HepG2 (cell line): ENCODE data around the gene PEMT. TPM values are rescaled to one million over a fixed set of nuclear protein-coding genes. Genes with fewer than 3 reads are reported as not detected.

Source experiments
- AGO2 ChIP-seq: fragments of 200-400 bp; formaldehyde crosslinking; optimal IDR thresholded peaks from 2 replicates; pipeline ENCODE3; 2017; ENCODE audit warnings: mild to moderate bottlenecking, low read depth, low read length, moderate library complexity
- DMAP1 ChIP-seq: IDR thresholded peaks from 2 replicates; pipeline ENCODE4 v1.6.1; 2016
- FOXO4 ChIP-seq: sonication (generic); formaldehyde crosslinking; conservative IDR thresholded peaks from 2 replicates; pipeline ENCODE4 v1.8.1; 2023; ENCODE audit warnings: missing genetic modification reagents
- GRHL1 ChIP-seq: sonication (generic); formaldehyde crosslinking; conservative IDR thresholded peaks from 2 replicates; pipeline ENCODE4 v1.8.0; 2022; ENCODE audit warnings: missing genetic modification reagents
- HBP1 ChIP-seq: IDR thresholded peaks from 2 replicates; pipeline ENCODE4 v1.6.1; 2016; ENCODE audit warnings: low read depth, control low read depth
- IKZF5 ChIP-seq: IDR thresholded peaks from 2 replicates; pipeline ENCODE4 v1.6.1; 2018; ENCODE audit warnings: missing genetic modification reagents, mild to moderate bottlenecking, missing compliant biosample characterization
- POGZ ChIP-seq: sonication (generic); formaldehyde crosslinking; IDR thresholded peaks from 2 replicates; pipeline ENCODE4 v1.4.0; 2020; ENCODE audit warnings: mild to moderate bottlenecking, missing genetic modification reagents
- POLR2AphosphoS2 ChIP-seq: IDR thresholded peaks from 2 replicates; pipeline ENCODE4 v1.6.1; 2011; ENCODE audit warnings: low read depth, low read length, improper control_type of control experiment
- ZFP36 ChIP-seq: fragments of 150-350 bp; IDR thresholded peaks from 2 replicates; pipeline ENCODE4 v1.6.1; 2018; ENCODE audit warnings: borderline replicate concordance, low read length, low read depth; ENCODE audit not compliant: partially characterized antibody
- ZFP62 ChIP-seq: sonication (generic); formaldehyde crosslinking; IDR thresholded peaks from 2 replicates; pipeline ENCODE4 v1.4.0; 2020; ENCODE audit warnings: missing genetic modification reagents
- ZIK1 ChIP-seq: sonication (generic); formaldehyde crosslinking; IDR thresholded peaks from 2 replicates; pipeline ENCODE4 v1.5.0; 2020; ENCODE audit warnings: mild to moderate bottlenecking, low read depth, missing genetic modification reagents, borderline replicate concordance
- ZNF142 ChIP-seq: sonication (generic); formaldehyde crosslinking; IDR thresholded peaks from 2 replicates; pipeline ENCODE4 v1.4.0; 2020; ENCODE audit warnings: missing genetic modification reagents
- ZNF275 ChIP-seq: sonication (generic); formaldehyde crosslinking; IDR thresholded peaks from 2 replicates; pipeline ENCODE4 v1.8.0; 2022; ENCODE audit warnings: missing genetic modification reagents, mild to moderate bottlenecking, inconsistent platforms, borderline replicate concordance
- ZNF30 ChIP-seq: sonication (generic); formaldehyde crosslinking; IDR thresholded peaks from 2 replicates; pipeline ENCODE4 v1.5.0; 2020; ENCODE audit warnings: mild to moderate bottlenecking, missing genetic modification reagents
- ZNF382 ChIP-seq: sonication (generic); formaldehyde crosslinking; IDR thresholded peaks from 2 replicates; pipeline ENCODE4 v1.5.0; 2020; ENCODE audit warnings: missing genetic modification reagents, mild to moderate bottlenecking, borderline replicate concordance
- ZNF792 ChIP-seq: IDR thresholded peaks from 2 replicates; pipeline ENCODE4 v1.6.1; 2016
- polyA plus RNA-seq, 8 experiments: library from polyadenylated mRNA; depleted of rRNA in 3 of 8; stranded (reverse) in 7 of 8; unstranded in 1 of 8; fragments of >200 nt; fragmentation: Illumina TruSeq in 4 of 8; extraction: Trizol in 4 of 8; gene quantifications; 2 replicates each; pipeline versions ENCODE4 v1.2.1 to v1.2.3, GENCODE V29; 2011 to 2016; ENCODE audit warnings: low read depth in 4 of 8, missing spikeins in 1 of 8, mixed read lengths in 1 of 8; ENCODE audit not compliant: insufficient read depth in 1 of 8
- total RNA-seq, 5 experiments: library from RNA; depleted of rRNA; stranded (reverse); fragments of >200 nt; fragmentation: Illumina TruSeq; extraction: Trizol; gene quantifications; 2 replicates each; pipeline ENCODE4 v1.2.3, GENCODE V29; 2016; ENCODE audit warnings: low read depth in 1 of 5

The PEMT gene
- total and polyA plus RNA-seq, 2 of the 13 experiments (the other 11 are each of a cell fraction or from before 2014, with no cell fraction given), result 31.7 to 43.6 TPM

- no peak for TF ChIP-seq ZNF142 (CRISPR knock-in tag)
- peak; percentile 75; the same call in 1 of the 2 replicates for TF ChIP-seq POGZ (CRISPR knock-in tag)
- TF ChIP-seq ZIK1 (CRISPR knock-in tag), result no peak
- TF ChIP-seq HBP1 (CRISPR knock-in tag), result no peak
- TF ChIP-seq ZFP36, result no peak
- TF ChIP-seq POLR2AphosphoS2, result no peak
- TF ChIP-seq ZNF382 (CRISPR knock-in tag), result no peak
- no peak for TF ChIP-seq ZNF30
- no peak for TF ChIP-seq ZNF792 (CRISPR knock-in tag)
- peak; percentile 77 for TF ChIP-seq IKZF5
- no peak for TF ChIP-seq FOXO4 (CRISPR knock-in tag)
- TF ChIP-seq GRHL1 (CRISPR knock-in tag), result no peak
- no peak for TF ChIP-seq DMAP1 (CRISPR knock-in tag)
- no peak for TF ChIP-seq ZFP62 (CRISPR knock-in tag)
- no peak for TF ChIP-seq ZNF275 (CRISPR knock-in tag)
- TF ChIP-seq AGO2, result no peak
These were observed 10.6 kb downstream of the PEMT start (continued) for GRCh38 chr17:17580662-17581470.
